Measurements from ENCODE around the gene CHD9. TPM values are rescaled to one million over a fixed set of nuclear protein-coding genes. Genes with fewer than 3 reads are reported as not detected.
A peak's percentile ranks its signal among the peaks of the same experiment; 100 is the strongest.

CHD9 gene
- total RNA-seq, 4 donors from 2014 or later: 45.2 to 64.0 (median 49.5) TPM

- no peak for TF ChIP-seq POLR2AphosphoS5 (IDR thresholded peaks at IDR 0.05)
- no peak for TF ChIP-seq EP300 (IDR thresholded peaks at IDR 0.05)
- TF ChIP-seq POLR2A (IDR thresholded peaks at IDR 0.05; ENCODE audit: low read depth): no peak
- TF ChIP-seq, protein P1, sequence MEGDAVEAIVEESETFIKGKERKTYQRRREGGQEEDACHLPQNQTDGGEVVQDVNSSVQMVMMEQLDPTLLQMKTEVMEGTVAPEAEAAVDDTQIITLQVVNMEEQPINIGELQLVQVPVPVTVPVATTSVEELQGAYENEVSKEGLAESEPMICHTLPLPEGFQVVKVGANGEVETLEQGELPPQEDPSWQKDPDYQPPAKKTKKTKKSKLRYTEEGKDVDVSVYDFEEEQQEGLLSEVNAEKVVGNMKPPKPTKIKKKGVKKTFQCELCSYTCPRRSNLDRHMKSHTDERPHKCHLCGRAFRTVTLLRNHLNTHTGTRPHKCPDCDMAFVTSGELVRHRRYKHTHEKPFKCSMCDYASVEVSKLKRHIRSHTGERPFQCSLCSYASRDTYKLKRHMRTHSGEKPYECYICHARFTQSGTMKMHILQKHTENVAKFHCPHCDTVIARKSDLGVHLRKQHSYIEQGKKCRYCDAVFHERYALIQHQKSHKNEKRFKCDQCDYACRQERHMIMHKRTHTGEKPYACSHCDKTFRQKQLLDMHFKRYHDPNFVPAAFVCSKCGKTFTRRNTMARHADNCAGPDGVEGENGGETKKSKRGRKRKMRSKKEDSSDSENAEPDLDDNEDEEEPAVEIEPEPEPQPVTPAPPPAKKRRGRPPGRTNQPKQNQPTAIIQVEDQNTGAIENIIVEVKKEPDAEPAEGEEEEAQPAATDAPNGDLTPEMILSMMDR (IDR thresholded peaks at IDR 0.05): no peak
- H3K4me3 ChIP-seq: no peak overlapping the region
- H3K27ac ChIP-seq (replicated peaks in 1 of 4): peak overlapping the region; percentile 47 to 77 (median 73)
- no peak for DNase-seq (ENCODE audit: extremely low spot score)
- 41% methylated on average over 4 of the region's 4 CpGs for WGBS
- H3K36me3 ChIP-seq: no peaks in the 10 kb centered on the region
- H3K4me1 ChIP-seq: peaks cover 68 to 85% (median 74%) of the 10 kb centered on the region in 4 donors
- H3K27me3 ChIP-seq: no peaks in the 10 kb centered on the region
- H3K9me3 ChIP-seq: no peaks in the 10 kb centered on the region
- intact Hi-C loops (cut with DNase I): no loop called here
Measured at GRCh38 chr16:53085369-53085843, 30.6 kb downstream of the CHD9 start.

GRCh38 chr16:53085931-53086421 lies 31.2 kb downstream of the CHD9 start:
- 72% methylated on average over 5 of the region's 6 CpGs for WGBS
- Histone ChIP-seq H3K36me3 (no peaks in the 10 kb centered on the region), H3K4me3 (no peak overlapping the region), H3K4me1 (peaks cover 70 to 84% (median 74%) of the 10 kb centered on the region in 4 donors), H3K9me3 (no peaks in the 10 kb centered on the region), H3K27me3 (no peaks in the 10 kb centered on the region), H3K27ac (replicated peaks in 1 of 4) (peak overlapping the region; percentile 47 to 77 (median 73))
- TF ChIP-seq, protein P1 (IDR thresholded peaks at IDR 0.05): no peak
- no peak for TF ChIP-seq POLR2A (IDR thresholded peaks at IDR 0.05; ENCODE audit: low read depth)
- no peak for TF ChIP-seq EP300 (IDR thresholded peaks at IDR 0.05)
- intact Hi-C loops (cut with DNase I): no loop called here
- DNase-seq (ENCODE audit: extremely low spot score): no peak

- H3K4me1 ChIP-seq: peaks cover 73 to 85% (median 78%) of the 10 kb centered on the region in 4 donors
- TF ChIP-seq, protein P1 (IDR thresholded peaks at IDR 0.05): no peak
- TF ChIP-seq POLR2A (IDR thresholded peaks at IDR 0.05; ENCODE audit: low read depth) (no peak), POLR2AphosphoS5 (IDR thresholded peaks at IDR 0.05) (no peak), EP300 (IDR thresholded peaks at IDR 0.05) (no peak)
Measured at GRCh38 chr16:53087101-53087500, 32.3 kb downstream of the CHD9 start.

GRCh38 chr16:53089434-53090285 lies 34.9 kb downstream of the CHD9 start:
- intact Hi-C loops (cut with DNase I): loop anchor here (5.0 kb wide), 1 partner anchor 32 kb away; no protein-coding TSS in a partner anchor
- TF ChIP-seq POLR2A (IDR thresholded peaks at IDR 0.05; ENCODE audit: low read depth) (no peak), POLR2AphosphoS5 (IDR thresholded peaks at IDR 0.05) (peak in 1 of 2 donors; percentile 16), EP300 (IDR thresholded peaks at IDR 0.05) (no peak)
- H3K4me1 ChIP-seq: peaks cover 73 to 90% (median 86%) of the 10 kb centered on the region in 4 donors
- WGBS: 15% methylated on average over 4 of the region's 4 CpGs
- no peaks in the 10 kb centered on the region for H3K9me3 ChIP-seq
- H3K27me3 ChIP-seq: no peaks in the 10 kb centered on the region
- H3K36me3 ChIP-seq: no peaks in the 10 kb centered on the region
- H3K4me3 ChIP-seq: peak overlapping the region in 3 of 4 donors; percentile 29 to 40 (median 31)
- H3K27ac ChIP-seq (replicated peaks in 1 of 4): peak overlapping the region; percentile 81 to 90 (median 86)
- DNase-seq (ENCODE audit: extremely low spot score): no peak

More at GRCh38 chr16:53087101-53087500, 32.3 kb downstream of the CHD9 start:
- DNase-seq (ENCODE audit: extremely low spot score): no peak
- H3K9me3 ChIP-seq: no peaks in the 10 kb centered on the region
- H3K27ac ChIP-seq (replicated peaks in 1 of 4): peak overlapping the region in 2 of 4 donors; percentile 5 to 69
- no peaks in the 10 kb centered on the region for H3K36me3 ChIP-seq
- intact Hi-C loops (cut with DNase I): no loop called here
- H3K27me3 ChIP-seq: no peaks in the 10 kb centered on the region
- 70% methylated on average over 3 of the region's 3 CpGs for WGBS
- no peak overlapping the region for H3K4me3 ChIP-seq

GRCh38 chr16:53090286-53090590 lies 35.4 kb downstream of the CHD9 start:
- Histone ChIP-seq H3K27me3 (no peaks in the 10 kb centered on the region), H3K27ac (replicated peaks in 1 of 4) (peak overlapping the region; percentile 81 to 90 (median 86)), H3K4me1 (peaks cover 73 to 86% (median 84%) of the 10 kb centered on the region in 4 donors), H3K9me3 (no peaks in the 10 kb centered on the region), H3K36me3 (no peaks in the 10 kb centered on the region), H3K4me3 (peak overlapping the region; percentile 29 to 40 (median 30))
- 21% methylated on average over 5 of the region's 5 CpGs for WGBS
- intact Hi-C loops (cut with DNase I): loop anchor here (5.0 kb wide), 1 partner anchor 33 kb away; no protein-coding TSS in a partner anchor
- DNase-seq (ENCODE audit: extremely low spot score): no peak
- TF ChIP-seq EP300 (IDR thresholded peaks at IDR 0.05) (no peak), POLR2A (IDR thresholded peaks at IDR 0.05; ENCODE audit: low read depth) (no peak), POLR2AphosphoS5 (IDR thresholded peaks at IDR 0.05) (no peak)
- TF ChIP-seq, protein P1 (IDR thresholded peaks at IDR 0.05): no peak
